Cardiac muscle cell (in vitro differentiated cells and primary cell): ENCODE results near the gene IRF3. TPM values are rescaled to one million over a fixed set of nuclear protein-coding genes. Genes with fewer than 3 reads are reported as not detected.

Experiments
- DNase-seq, 2 donors: peaks; one replicate each; pipeline versions ENCODE4 v3.0.0 to v3.0.0-alpha.2; 2010 to 2017; ENCODE audit warnings: low read depth in 1 of 2, low spot score in 1 of 2
- H3K27ac ChIP-seq: fragments of 200-600 bp; sonication (generic); 2 replicates; pipeline ENCODE4 v1.5.1; 2016
- H3K27me3 ChIP-seq: fragments of 200-600 bp; sonication (generic); 2 replicates; pipeline ENCODE4 v1.6.0; 2016; ENCODE audit warnings: control low read depth
- H3K36me3 ChIP-seq: fragments of 200-600 bp; sonication (generic); 2 replicates; pipeline ENCODE4 v1.5.1; 2016; ENCODE audit warnings: control low read depth
- H3K4me1 ChIP-seq: fragments of 200-600 bp; sonication (generic); 2 replicates; pipeline ENCODE4 v1.8.1; 2017; ENCODE audit warnings: low read depth, mild to moderate bottlenecking, mixed run types
- H3K4me3 ChIP-seq: fragments of 200-600 bp; sonication (generic); 2 replicates; pipeline ENCODE4 v1.5.1; 2016; ENCODE audit warnings: mild to moderate bottlenecking
- H3K9me3 ChIP-seq: fragments of 200-600 bp; sonication (generic); 2 replicates; pipeline ENCODE4 v1.5.1; 2017; ENCODE audit warnings: low read depth, mild to moderate bottlenecking, control low read depth
- CTCF ChIP-seq: IDR thresholded peaks from 2 replicates; pipeline ENCODE4 v1.5.1; 2012; ENCODE audit warnings: low read depth, mild to moderate bottlenecking, low read length
- polyA plus RNA-seq: library from polyadenylated mRNA; unstranded; fragments of >200 nt; fragmentation: Nextera tagmentation; extraction: Ambion mirVana; gene quantifications from 2 replicates; pipeline ENCODE4 v1.2.1, GENCODE V29; 2016
- total RNA-seq: library from RNA; depleted of rRNA; stranded (reverse); fragments of >200 nt; gene quantifications from 2 replicates; pipeline ENCODE4 v1.2.3, GENCODE V29; 2016

Gene IRF3
- total and polyA plus RNA-seq, 2 experiments from 2014 or later = 37.6 to 145 TPM

GRCh38 chr19:49643466-49643865 lies 22.2 kb downstream of the IRF3 start:
- no peak for TF ChIP-seq CTCF
- no peaks in the 10 kb centered on the region for H3K27me3 ChIP-seq
- H3K36me3 ChIP-seq = peaks cover 14% of the 10 kb centered on the region
- no peaks in the 10 kb centered on the region for H3K9me3 ChIP-seq
- peaks cover 21% of the 10 kb centered on the region for H3K4me1 ChIP-seq
- H3K27ac ChIP-seq = peak overlapping the region; percentile 97
- no peak for DNase-seq
- H3K4me3 ChIP-seq = no peak overlapping the region

- Histone ChIP-seq H3K9me3 (no peaks in the 10 kb centered on the region), H3K36me3 (peaks cover 12% of the 10 kb centered on the region), H3K4me3 (peak overlapping the region; percentile 86), H3K4me1 (peaks cover 29% of the 10 kb centered on the region), H3K27ac (peak overlapping the region; percentile 97), H3K27me3 (no peaks in the 10 kb centered on the region)
- DNase-seq = no peak
- TF ChIP-seq CTCF = no peak
Observed at GRCh38 chr19:49642492-49643035, 23.1 kb downstream of the IRF3 start.

- no peak for TF ChIP-seq CTCF
- peak within 1 kb of the TSS; percentile 100 for H3K27ac ChIP-seq
- H3K27me3 ChIP-seq = no peaks in the 10 kb centered on the region
- H3K4me3 ChIP-seq = peak within 1 kb of the TSS; percentile 86
- peaks cover 6% of the 10 kb centered on the region for H3K36me3 ChIP-seq
- H3K4me1 ChIP-seq = peaks cover 29% of the 10 kb centered on the region
- peak; percentile 100 for DNase-seq
- no peaks in the 10 kb centered on the region for H3K9me3 ChIP-seq
Observed at GRCh38 chr19:49641688-49642491, 23.8 kb downstream of the IRF3 start, which contains the start of gene SCAF1. Gene SCAF1 (plus strand): TSS chr19:49642209. CDS start chr19:49645027, 2,818 bp downstream.

- Histone ChIP-seq H3K9me3 (no peaks in the 10 kb centered on the region), H3K36me3 (no peaks in the 10 kb centered on the region), H3K4me3 (peak within 1 kb of the TSS; percentile 61), H3K27ac (peak within 1 kb of the TSS; percentile 100), H3K27me3 (no peaks in the 10 kb centered on the region), H3K4me1 (peaks cover 29% of the 10 kb centered on the region)
- no peak for TF ChIP-seq CTCF
- peak; percentile 100 for DNase-seq
Observed at GRCh38 chr19:49640113-49640898, 25.4 kb downstream of the IRF3 start, which contains the start of gene RRAS. Gene RRAS (minus strand): TSS chr19:49640143. CDS start chr19:49640098, 45 bp downstream.

GRCh38 chr19:49639401-49640112 lies 26.1 kb downstream of the IRF3 start:
- peak overlapping the region; percentile 61 for H3K4me3 ChIP-seq
- H3K4me1 ChIP-seq = peaks cover 29% of the 10 kb centered on the region
- no peak for TF ChIP-seq CTCF
- DNase-seq = no peak
- peak overlapping the region; percentile 12 for H3K27ac ChIP-seq
- H3K36me3 ChIP-seq = no peaks in the 10 kb centered on the region
- no peaks in the 10 kb centered on the region for H3K9me3 ChIP-seq
- H3K27me3 ChIP-seq = no peaks in the 10 kb centered on the region
